ENCODE measurements around the gene TSTD1.
"Not testable (repeated sequence)": the region's sequence is repeated elsewhere in the genome, so short reads cannot be mapped to it uniquely, and the experiment has no call there.

Gene TSTD1

DNA sequence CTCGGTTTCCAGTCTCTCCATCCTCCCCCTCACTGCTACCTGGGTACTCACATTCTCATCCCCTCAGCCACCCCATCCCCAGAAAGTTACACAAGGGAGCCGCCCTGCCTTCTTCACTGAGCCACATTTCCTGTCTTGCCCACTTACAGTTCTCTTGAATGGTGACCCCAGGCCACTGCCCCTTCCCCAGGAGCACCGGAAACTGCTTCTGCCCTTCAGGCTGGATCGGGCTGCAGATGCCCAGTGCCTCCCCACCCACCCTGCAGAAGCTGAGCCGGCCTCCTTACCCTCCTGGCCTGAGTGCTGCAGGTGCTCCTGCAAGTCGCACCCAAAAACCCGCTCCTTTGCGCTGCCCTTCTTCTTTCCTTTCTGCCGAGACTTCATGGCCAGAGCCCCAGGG lies 30.5 kb upstream of the TSTD1 start:
- DNase-seq (ENCODE audit: low read depth in 1 of 2, low spot score in 1 of 2) = no peak

DNA sequence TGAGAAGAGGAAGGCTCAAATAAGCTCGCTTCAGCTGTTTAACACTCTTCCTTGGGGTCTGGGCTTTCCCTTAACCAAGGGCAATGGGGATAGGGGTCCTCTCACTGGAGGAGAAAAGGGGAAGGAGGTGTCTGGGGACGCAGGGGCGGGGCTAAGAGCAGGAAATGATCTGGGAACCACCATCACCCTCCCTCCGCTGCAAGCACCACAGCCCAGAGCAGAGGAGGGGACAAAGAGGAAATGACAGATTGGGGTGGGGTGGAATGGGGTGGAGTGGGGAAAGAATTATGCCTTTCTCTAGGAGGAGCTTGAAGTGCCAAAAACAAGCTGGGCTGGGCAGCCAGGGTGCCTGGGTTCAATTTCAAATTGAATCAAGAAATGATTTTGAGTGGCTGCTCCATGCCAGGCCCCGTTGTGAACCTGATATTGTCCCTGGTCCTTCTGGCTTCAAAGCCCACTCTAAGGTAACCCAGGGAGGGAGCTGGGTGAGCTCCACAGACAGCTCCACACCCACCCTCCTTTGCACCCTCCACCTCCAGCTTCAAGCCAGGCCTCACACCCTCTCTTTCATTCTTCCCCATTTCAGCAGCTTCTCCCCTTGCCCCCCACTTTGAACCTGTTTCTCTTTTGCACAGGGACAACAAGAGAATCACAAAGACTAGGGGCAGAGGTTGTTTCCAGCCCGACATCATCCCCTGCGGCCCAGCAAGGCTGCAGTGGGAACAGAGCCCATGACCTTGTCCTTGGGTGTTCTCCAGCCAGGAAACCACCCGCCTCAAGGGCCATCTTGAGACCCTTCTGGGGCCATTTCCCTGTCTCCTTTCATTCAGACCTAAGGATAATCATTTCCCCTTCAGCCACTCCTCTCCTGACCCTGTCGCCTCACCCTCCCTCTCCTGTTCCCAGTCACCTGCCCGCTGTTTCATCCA lies 29.8 kb upstream of the TSTD1 start:
- DNase-seq (ENCODE audit: low read depth in 1 of 2, low spot score in 1 of 2) = peak; percentile 57 to 61

GRCh38 chr1:161066694-161067093 lies 27.9 kb upstream of the TSTD1 start:
- DNase-seq (ENCODE audit: low read depth in 1 of 2, low spot score in 1 of 2) = no peak

DNA sequence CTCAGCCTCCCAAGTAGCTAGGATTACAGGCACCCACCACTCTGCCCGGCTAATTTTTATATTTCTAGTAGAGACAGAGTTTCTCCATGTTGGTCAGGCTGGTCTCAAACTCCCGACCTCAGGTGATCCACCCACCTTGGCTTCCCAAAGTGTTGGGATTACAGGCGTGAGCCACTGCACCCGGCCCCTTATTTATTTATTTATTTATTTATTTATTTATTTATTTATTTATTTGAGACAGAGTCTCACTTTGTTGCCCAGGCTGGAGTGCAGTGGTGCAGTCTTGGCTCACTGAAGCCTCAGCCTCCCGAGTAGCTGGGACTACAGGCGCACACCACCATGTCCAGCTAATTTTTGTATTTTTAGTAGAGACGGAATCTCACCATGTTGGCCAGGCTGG lies 26.9 kb upstream of the TSTD1 start:
- DNase-seq (ENCODE audit: low read depth in 1 of 2, low spot score in 1 of 2) = not testable (repeated sequence)

- DNase-seq (ENCODE audit: low read depth in 1 of 2, low spot score in 1 of 2) = not testable (repeated sequence)
These were observed 25.2 kb upstream of the TSTD1 start for GRCh38 chr1:161063936-161064335.

GRCh38 chr1:161061419-161061818 lies 22.7 kb upstream of the TSTD1 start:
- no peak for DNase-seq (ENCODE audit: low read depth in 1 of 2, low spot score in 1 of 2)

DNA sequence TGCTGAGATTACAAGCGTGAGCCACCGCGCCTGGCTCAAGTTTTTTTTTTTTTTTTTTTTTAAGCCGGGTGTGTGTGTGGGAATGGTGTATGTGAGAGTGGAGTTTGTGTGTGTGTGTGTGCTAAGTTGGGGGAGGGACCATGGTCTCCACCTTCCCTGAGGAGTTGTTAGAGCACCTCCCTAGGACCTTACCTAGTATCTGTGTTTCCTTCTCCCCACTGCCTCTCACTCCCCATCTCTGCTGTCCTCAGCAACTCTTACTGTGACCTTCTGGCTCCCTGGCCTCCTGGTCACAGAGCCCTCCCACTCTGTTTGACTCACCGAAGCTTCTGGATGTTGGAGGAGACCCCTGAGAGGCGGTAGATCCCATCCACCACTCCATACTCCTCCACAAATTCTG lies 20.5 kb upstream of the TSTD1 start:
- DNase-seq (ENCODE audit: low read depth in 1 of 2, low spot score in 1 of 2) = no peak

DNA sequence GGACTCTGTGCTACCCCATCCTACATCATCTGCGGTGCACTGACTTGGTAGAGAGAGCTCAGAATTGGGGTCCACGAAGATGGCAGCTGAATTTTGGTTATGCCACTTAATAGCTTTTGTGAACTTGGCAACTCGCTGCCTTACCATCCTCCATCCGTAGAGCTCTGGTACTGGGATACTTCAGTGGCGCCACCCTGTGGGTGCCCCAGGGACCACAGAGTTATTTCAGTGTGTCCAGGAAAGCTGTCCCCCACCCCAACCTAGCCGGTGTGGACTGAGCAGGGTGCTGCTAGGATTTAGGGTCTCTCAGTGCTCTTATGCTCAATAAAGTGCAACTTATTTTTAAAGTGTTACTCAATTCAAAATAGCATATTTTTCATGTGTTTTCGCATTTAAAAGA lies 16.0 kb upstream of the TSTD1 start:
- DNase-seq (ENCODE audit: low read depth in 1 of 2, low spot score in 1 of 2) = no peak

DNA sequence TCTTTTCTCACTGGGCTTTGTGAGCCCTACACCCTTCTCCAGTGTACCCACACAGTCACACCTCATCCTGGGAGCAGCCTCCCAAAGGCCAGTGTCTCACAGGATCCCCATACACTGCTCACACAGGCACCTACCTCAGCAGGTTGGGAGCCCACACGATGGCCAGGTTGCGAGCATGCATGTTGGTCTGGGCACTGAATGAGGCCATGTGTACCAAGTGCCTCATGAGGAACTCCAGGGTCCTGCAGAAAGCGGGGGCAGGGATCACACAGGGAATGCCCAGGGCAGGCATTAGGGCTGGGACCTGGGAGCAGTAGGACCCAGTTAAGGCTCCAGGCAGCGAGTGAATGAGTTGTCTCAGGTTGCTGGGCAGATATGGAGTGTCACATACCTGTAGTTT lies 15.5 kb upstream of the TSTD1 start:
- DNase-seq (ENCODE audit: low read depth in 1 of 2, low spot score in 1 of 2) = no peak

GRCh38 chr1:161052899-161053298 lies 14.1 kb upstream of the TSTD1 start:
- DNase-seq (ENCODE audit: low read depth in 1 of 2, low spot score in 1 of 2) = no peak

DNA sequence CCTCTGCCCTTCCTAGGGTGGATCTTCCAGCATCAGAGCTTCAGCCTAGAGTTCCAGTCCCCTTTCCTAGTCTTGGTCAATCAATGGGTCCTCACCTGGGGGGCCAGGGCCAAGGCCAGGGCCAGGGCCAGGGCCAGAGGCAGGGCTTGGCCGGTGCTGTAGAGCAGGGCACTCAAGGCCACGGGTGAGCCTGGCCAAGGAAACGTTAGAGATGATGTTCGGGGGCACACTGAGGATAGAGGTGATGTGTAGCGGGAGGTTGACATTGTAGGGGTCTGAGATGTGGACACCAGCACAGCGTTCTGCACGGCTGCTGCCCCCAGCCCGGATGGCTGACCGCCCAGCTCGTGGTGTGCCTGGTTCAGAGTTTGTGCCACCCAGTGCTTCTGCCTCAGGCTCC lies 12.5 kb upstream of the TSTD1 start:
- no peak for DNase-seq (ENCODE audit: low read depth in 1 of 2, low spot score in 1 of 2)

GRCh38 chr1:161048949-161049722 lies 10.4 kb upstream of the TSTD1 start:
- DNase-seq (ENCODE audit: low read depth in 1 of 2, low spot score in 1 of 2) = no peak

DNA sequence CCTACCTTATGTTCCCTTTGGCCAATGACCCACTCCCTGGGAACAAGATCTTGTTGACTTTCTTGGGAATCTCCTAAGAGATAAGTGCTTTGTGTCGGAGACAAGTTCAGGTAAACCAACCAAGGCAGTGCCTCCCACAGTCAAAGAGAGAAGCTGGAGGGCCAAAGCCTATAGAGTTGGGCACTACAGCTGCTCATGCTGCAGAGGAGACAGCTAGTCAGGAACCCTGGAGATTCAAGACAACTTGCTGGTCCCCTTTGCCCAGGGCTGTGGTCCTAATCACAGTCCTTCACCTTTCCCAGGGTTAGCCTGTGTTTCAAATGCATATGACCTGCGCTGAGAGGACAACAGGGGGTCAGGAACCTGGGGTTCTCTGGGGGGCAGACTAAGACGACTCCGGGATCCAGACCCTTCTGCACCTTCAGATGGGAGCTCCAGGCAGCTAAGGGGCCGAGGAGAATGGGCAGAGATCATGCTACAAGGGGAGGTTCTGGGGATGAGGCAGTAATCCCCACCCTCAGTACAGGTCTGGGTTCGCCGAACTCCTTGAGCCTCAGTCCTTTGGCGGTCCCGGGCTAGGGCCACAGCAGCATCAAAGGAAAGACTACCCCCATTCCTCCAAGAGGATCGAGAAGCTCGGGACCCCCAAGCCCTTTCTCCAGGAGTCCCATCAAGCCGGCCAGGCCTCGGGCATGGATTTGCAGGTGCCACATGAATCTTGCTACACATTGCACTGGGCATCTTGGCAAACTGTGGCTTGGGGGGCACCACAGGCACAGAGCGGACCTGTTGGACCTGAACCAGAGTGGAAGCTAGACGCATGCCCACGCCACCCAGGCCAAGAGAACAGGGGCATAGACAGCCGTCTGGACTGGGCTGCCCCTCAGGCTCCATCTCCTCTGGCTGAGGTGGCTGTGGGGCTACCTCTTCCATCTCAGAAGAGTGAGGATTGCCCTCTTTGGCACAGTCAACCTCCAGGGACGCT lies 9.0 kb upstream of the TSTD1 start:
- no peak for DNase-seq (ENCODE audit: low read depth in 1 of 2, low spot score in 1 of 2)

DNA sequence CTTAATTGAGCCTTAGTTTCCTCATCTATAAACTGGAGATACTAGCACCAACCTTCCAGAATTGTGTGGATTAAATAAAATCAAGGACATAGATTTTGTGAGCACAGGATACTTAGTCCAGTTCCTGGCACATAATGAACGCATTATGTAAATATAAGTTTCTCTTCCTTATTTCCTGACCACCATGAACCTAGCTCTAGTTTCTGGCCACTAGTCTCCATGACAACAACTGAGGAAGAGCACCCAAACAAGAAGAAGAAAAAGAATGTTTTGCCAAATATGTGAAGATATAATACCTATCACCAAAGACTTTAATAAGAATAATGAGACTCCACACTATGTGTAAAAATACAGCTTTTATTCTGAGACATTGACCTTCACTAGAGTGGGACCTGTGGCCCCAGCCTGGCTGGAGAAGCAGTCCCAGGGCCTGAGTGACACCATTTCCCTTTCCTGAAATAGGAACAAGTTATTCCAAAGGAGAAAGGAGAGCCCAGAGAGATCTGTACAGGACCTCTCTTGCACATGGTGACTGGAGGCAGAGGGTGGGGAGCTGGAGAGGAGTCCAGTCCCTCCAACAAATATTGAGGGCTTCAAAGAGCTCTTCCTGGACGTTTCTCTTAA lies 8.0 kb upstream of the TSTD1 start:
- DNase-seq (ENCODE audit: low read depth in 1 of 2, low spot score in 1 of 2) = no peak

DNA sequence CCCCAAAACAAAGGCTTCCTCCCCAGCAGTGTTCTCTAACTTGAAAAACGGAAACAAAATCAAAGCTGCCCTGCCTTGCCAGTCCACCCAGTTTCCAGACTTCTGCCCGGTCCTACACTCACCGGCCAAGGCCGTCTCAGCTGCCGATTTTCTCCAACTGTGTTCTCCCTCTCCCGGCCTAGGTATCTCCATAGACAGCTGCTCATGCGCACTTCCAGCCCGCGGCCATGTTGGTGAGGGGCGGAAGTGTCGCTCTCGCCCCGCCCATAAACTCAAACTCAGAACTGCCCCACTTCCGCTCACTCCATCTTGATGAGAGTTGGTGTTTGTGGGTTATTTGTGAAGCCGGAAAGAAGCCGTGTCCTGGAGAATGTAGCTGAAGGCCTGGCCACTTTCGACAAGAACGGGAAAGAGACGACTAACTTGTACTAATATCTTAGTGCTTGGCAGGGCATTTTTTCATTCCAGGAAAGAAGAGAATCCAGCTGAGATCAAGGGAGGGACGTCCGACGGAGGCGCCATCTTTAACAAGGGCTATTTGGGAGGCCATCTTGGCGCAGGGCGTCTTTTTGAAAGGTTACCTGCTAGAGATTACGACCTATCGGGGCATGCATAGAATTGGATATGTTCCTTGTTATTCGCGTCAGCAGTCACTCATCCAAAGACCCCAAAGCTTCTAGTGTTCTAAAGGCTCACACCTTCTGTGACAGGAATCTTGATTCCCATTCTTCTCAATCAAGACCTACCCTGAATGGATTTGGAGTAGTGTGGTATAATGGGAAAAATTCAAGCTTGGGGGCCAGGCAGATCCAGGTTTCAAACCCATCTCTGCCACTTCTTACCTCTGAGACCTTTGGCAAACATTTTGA lies 7.2 kb upstream of the TSTD1 start, which contains the start of gene USF1:
Gene USF1 (minus strand): TSS at position 242 of the 869 bp plus-strand sequence. CDS start 2,702 bp downstream, outside the sequence.
- DNase-seq (ENCODE audit: low read depth in 1 of 2, low spot score in 1 of 2) = peak; percentile 81 to 85

GRCh38 chr1:161044908-161045735 lies 6.4 kb upstream of the TSTD1 start:
- peak in 1 of 2 donors; percentile 26 for DNase-seq (ENCODE audit: low read depth in 1 of 2, low spot score in 1 of 2)

GRCh38 chr1:161044535-161044907 lies 5.8 kb upstream of the TSTD1 start:
- no peak for DNase-seq (ENCODE audit: low read depth in 1 of 2, low spot score in 1 of 2)

DNA sequence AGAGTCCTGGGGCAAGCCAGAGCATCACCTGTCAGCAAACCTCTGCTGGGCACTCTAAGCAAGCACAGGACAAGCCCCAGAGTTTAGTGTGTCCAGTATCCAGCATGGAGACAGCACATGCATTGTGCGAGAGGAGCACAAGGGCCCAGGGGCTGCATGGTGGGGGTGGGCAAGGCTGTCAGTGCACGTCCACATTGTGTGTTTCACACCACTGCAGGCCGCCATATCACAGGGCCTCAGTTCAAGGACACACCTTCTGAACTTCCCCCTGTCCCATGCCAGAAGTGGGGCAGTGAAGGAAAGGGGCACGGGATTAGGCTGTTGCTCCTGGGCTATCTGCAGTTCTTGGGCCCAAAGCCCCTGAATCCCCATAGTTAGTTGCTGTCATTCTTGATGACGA lies 782 bp upstream of the TSTD1 start:
- no peak for DNase-seq (ENCODE audit: low read depth in 1 of 2, low spot score in 1 of 2)

- no peak for DNase-seq (ENCODE audit: low read depth in 1 of 2, low spot score in 1 of 2)
These were observed 386 bp upstream of the TSTD1 start for GRCh38 chr1:161039154-161039545.
